ENCODE results near the gene SPATA31C1.
A peak's percentile ranks its signal among the peaks of the same experiment; 100 is the strongest.

The SPATA31C1 gene

GRCh38 chr9:87886933-87887505, 30.7 kb upstream of the SPATA31C1 start:
- DNase-seq (ENCODE audit: low spot score), result no peak
- Histone ChIP-seq H3K4me3 (no peak overlapping the region), H3K27ac (no peak overlapping the region)
- no peak for TF ChIP-seq CTCF (IDR thresholded peaks at IDR 0.05)

GRCh38 chr9:87887661-87888480, 29.9 kb upstream of the SPATA31C1 start:
- TF ChIP-seq CTCF (IDR thresholded peaks at IDR 0.05), result no peak
- DNase-seq (ENCODE audit: low spot score), result no peak
- Histone ChIP-seq H3K27ac (no peak overlapping the region), H3K4me3 (no peak overlapping the region)

GRCh38 chr9:87888501-87888900, 29.3 kb upstream of the SPATA31C1 start:
- H3K4me3 ChIP-seq, result no peak overlapping the region
- no peak for TF ChIP-seq CTCF (IDR thresholded peaks at IDR 0.05)
- no peak overlapping the region for H3K27ac ChIP-seq
- DNase-seq (ENCODE audit: low spot score), result no peak

- no peak for DNase-seq (ENCODE audit: low spot score)
- H3K4me3 ChIP-seq, result no peak overlapping the region
Measured at GRCh38 chr9:87889065-87889881, 28.5 kb upstream of the SPATA31C1 start.

GRCh38 chr9:87889882-87890252, 27.9 kb upstream of the SPATA31C1 start:
- Histone ChIP-seq H3K4me3 (no peak overlapping the region), H3K27ac (no peak overlapping the region)
- peak; percentile 69 for DNase-seq (ENCODE audit: low spot score)
- no peak for TF ChIP-seq CTCF (IDR thresholded peaks at IDR 0.05)

More at GRCh38 chr9:87889065-87889881, 28.5 kb upstream of the SPATA31C1 start:
- TF ChIP-seq CTCF (IDR thresholded peaks at IDR 0.05), result no peak
- H3K27ac ChIP-seq, result no peak overlapping the region

GRCh38 chr9:87890837-87891236, 26.9 kb upstream of the SPATA31C1 start:
- Histone ChIP-seq H3K27ac (no peak overlapping the region), H3K4me3 (no peak overlapping the region)
- no peak for TF ChIP-seq CTCF (IDR thresholded peaks at IDR 0.05)
- no peak for DNase-seq (ENCODE audit: low spot score)

Measured in coronary artery (tissue), 2 donors.